H9 (cell line): ENCODE measurements around the gene RAPGEF3. TPM values are rescaled to one million over a fixed set of nuclear protein-coding genes. Genes with fewer than 3 reads are reported as not detected.

Source experiments
- DNase-seq: peaks from one replicate; pipeline ENCODE4 v3.0.0-alpha.2; 2017
- H2AFZ ChIP-seq: one replicate; pipeline ENCODE4 v1.6.1; 2013; ENCODE audit warnings: mild to moderate bottlenecking, low read length, control low read depth, moderate library complexity
- H2AK5ac ChIP-seq: 2 replicates; pipeline ENCODE4 v1.6.1; 2013; ENCODE audit warnings: low read length, control low read depth, mixed read lengths; ENCODE audit not compliant: insufficient read length
- H2BK120ac ChIP-seq: one replicate; pipeline ENCODE4 v1.6.1; 2013; ENCODE audit warnings: low read depth, mild to moderate bottlenecking, low read length, control low read depth, inconsistent platforms; ENCODE audit not compliant: poor library complexity, severe bottlenecking
- H2BK12ac ChIP-seq: 2 replicates; pipeline ENCODE4 v1.6.1; 2013; ENCODE audit warnings: low read length, control low read depth, mixed read lengths, low read depth; ENCODE audit not compliant: insufficient read length
- H2BK15ac ChIP-seq: 2 replicates; pipeline ENCODE4 v1.6.1; 2013; ENCODE audit warnings: low read depth, low read length, control low read depth
- H2BK20ac ChIP-seq: one replicate; pipeline ENCODE4 v1.6.1; 2013; ENCODE audit warnings: low read depth, mild to moderate bottlenecking, low read length, control low read depth, inconsistent platforms; ENCODE audit not compliant: poor library complexity, severe bottlenecking
- H2BK5ac ChIP-seq: 2 replicates; pipeline ENCODE4 v1.6.1; 2013; ENCODE audit warnings: low read length, control low read depth, mixed read lengths; ENCODE audit not compliant: insufficient read length
- H3K14ac ChIP-seq: 2 replicates; pipeline ENCODE4 v1.6.1; 2013; ENCODE audit warnings: low read length, control low read depth; ENCODE audit not compliant: insufficient read depth
- H3K18ac ChIP-seq: 2 replicates; pipeline ENCODE4 v1.6.1; 2013; ENCODE audit warnings: low read depth, mild to moderate bottlenecking, mixed read lengths, low read length, control low read depth; ENCODE audit not compliant: insufficient read length
- H3K23ac ChIP-seq: 2 replicates; pipeline ENCODE4 v1.6.1; 2013; ENCODE audit warnings: low read length, control low read depth, mixed read lengths, low read depth; ENCODE audit not compliant: insufficient read length
- H3K23me2 ChIP-seq: 2 replicates; pipeline ENCODE4 v1.6.1; 2013; ENCODE audit warnings: low read depth, mild to moderate bottlenecking, mixed read lengths, low read length, control low read depth; ENCODE audit not compliant: insufficient read length, poor library complexity, severe bottlenecking
- H3K27ac ChIP-seq: 2 replicates; pipeline ENCODE4 v1.5.1; 2013; ENCODE audit warnings: low read length, control low read depth, mixed read lengths, low read depth; ENCODE audit not compliant: insufficient read length
- H3K27me3 ChIP-seq: 2 replicates; pipeline ENCODE4 v1.6.1; 2013; ENCODE audit warnings: low read length, control low read depth, inconsistent platforms; ENCODE audit not compliant: insufficient read depth
- H3K4ac ChIP-seq: 2 replicates; pipeline ENCODE4 v1.6.1; 2013; ENCODE audit warnings: low read depth, mild to moderate bottlenecking, control low read depth, inconsistent platforms, low read length, moderate library complexity
- H3K4me1 ChIP-seq: 2 replicates; pipeline ENCODE4 v1.6.1; 2013; ENCODE audit warnings: low read length, control low read depth, inconsistent platforms; ENCODE audit not compliant: insufficient read depth
- H3K4me2 ChIP-seq: 2 replicates; pipeline ENCODE4 v1.6.1; 2013; ENCODE audit warnings: low read length, control low read depth, mixed read lengths; ENCODE audit not compliant: insufficient read length, insufficient read depth
- H3K56ac ChIP-seq: 2 replicates; pipeline ENCODE4 v1.6.1; 2013; ENCODE audit warnings: low read depth, mild to moderate bottlenecking, mixed read lengths, low read length, control low read depth; ENCODE audit not compliant: insufficient read length
- H3K79me1 ChIP-seq: 2 replicates; pipeline ENCODE4 v1.6.1; 2013; ENCODE audit warnings: low read depth, mild to moderate bottlenecking, moderate library complexity, low read length, control low read depth, inconsistent platforms; ENCODE audit not compliant: insufficient read depth, poor library complexity, severe bottlenecking
- H3K79me2 ChIP-seq: 2 replicates; pipeline ENCODE4 v1.6.1; 2013; ENCODE audit warnings: low read length, control low read depth, inconsistent platforms; ENCODE audit not compliant: insufficient read depth
- H3K9ac ChIP-seq: 2 replicates; pipeline ENCODE4 v1.6.1; 2013; ENCODE audit warnings: low read length, control low read depth, mixed read lengths; ENCODE audit not compliant: insufficient read length; ENCODE audit errors: extremely low read depth
- H3K9me3 ChIP-seq: one replicate; pipeline ENCODE4 v1.6.1; 2013; ENCODE audit warnings: low read depth, low read length, inconsistent platforms; ENCODE audit not compliant: control insufficient read depth
- H3T11ph ChIP-seq: one replicate; pipeline ENCODE4 v1.6.1; 2013; ENCODE audit warnings: mild to moderate bottlenecking, low read length, control low read depth, inconsistent platforms
- H4K20me1 ChIP-seq: one replicate; pipeline ENCODE4 v1.6.1; 2013; ENCODE audit not compliant: control insufficient read depth, insufficient read length, insufficient read depth
- H4K5ac ChIP-seq: 2 replicates; pipeline ENCODE4 v1.6.1; 2013; ENCODE audit warnings: low read depth, mild to moderate bottlenecking, mixed read lengths, low read length, control low read depth; ENCODE audit not compliant: insufficient read length
- H4K8ac ChIP-seq: replicated peaks from 2 replicates; pipeline ENCODE4 v1.6.1; 2013; ENCODE audit warnings: low read length, control low read depth, mixed read lengths, low read depth; ENCODE audit not compliant: insufficient read length
- H4K91ac ChIP-seq: 2 replicates; pipeline ENCODE4 v1.6.1; 2013; ENCODE audit warnings: low read depth, mild to moderate bottlenecking, moderate library complexity, mixed read lengths, low read length, control low read depth; ENCODE audit not compliant: insufficient read length
- H3K27ac Mint-ChIP-seq, 3 experiments: 2 replicates in 2 of 3; 3 replicates in 1 of 3; pipeline ENCODE4 v1.8.0; 2020 to 2021; ENCODE audit warnings: mixed read lengths in 3 of 3, mild to moderate bottlenecking in 1 of 3, moderate library complexity in 1 of 3
- H3K27me3 Mint-ChIP-seq: 2 replicates; pipeline ENCODE4 v1.8.0; 2021; ENCODE audit warnings: low read depth, mild to moderate bottlenecking, moderate library complexity, mixed read lengths
- H3K36me3 Mint-ChIP-seq, 3 experiments: 2 replicates in 2 of 3; 3 replicates in 1 of 3; pipeline ENCODE4 v1.8.0; 2020 to 2021; ENCODE audit warnings: low read depth in 3 of 3, mixed read lengths in 3 of 3; ENCODE audit not compliant: insufficient read depth in 1 of 3
- H3K4me1 Mint-ChIP-seq, 2 experiments: 2 replicates each; pipeline ENCODE4 v1.8.0; 2020; ENCODE audit warnings: mixed read lengths in 2 of 2
- H3K4me3 Mint-ChIP-seq, 2 experiments: 2 replicates in 1 of 2; 3 replicates in 1 of 2; pipeline ENCODE4 v1.8.0; 2020 to 2021; ENCODE audit warnings: mild to moderate bottlenecking in 2 of 2, mixed read lengths in 2 of 2, moderate library complexity in 1 of 2
- H3K9me3 Mint-ChIP-seq, 2 experiments: 2 replicates in 1 of 2; 3 replicates in 1 of 2; pipeline ENCODE4 v1.8.0; 2020; ENCODE audit warnings: mild to moderate bottlenecking in 2 of 2, mixed read lengths in 2 of 2, moderate library complexity in 1 of 2
- WGBS: extraction: QIAGEN DNeasy Blood & Tissue Kit; methylation state at CpG from one replicate; pipeline ENCODE4 v1.1.7; 2013; ENCODE audit warnings: missing lambda C conversion rate, low lambda C conversion rate, mixed read lengths; ENCODE audit not compliant: insufficient read length; ENCODE audit errors: extremely low coverage; 5-methylcytosine and 5-hydroxymethylcytosine counted together
- total RNA-seq: library from RNA; stranded (reverse); gene quantifications from 2 replicates; pipeline ENCODE4 v1.2.1, GENCODE V29; 2021
- TF ChIP-seq, protein P1 (sequence below): fragments of 200-600 bp; sonication (generic); conservative IDR thresholded peaks from 3 replicates; pipeline ENCODE4 v1.8.0; 2021; ENCODE audit warnings: antibody characterized with exemption, mild to moderate bottlenecking

The RAPGEF3 gene
- total RNA-seq, 1 experiment from 2014 or later = 7.4 TPM

DNA sequence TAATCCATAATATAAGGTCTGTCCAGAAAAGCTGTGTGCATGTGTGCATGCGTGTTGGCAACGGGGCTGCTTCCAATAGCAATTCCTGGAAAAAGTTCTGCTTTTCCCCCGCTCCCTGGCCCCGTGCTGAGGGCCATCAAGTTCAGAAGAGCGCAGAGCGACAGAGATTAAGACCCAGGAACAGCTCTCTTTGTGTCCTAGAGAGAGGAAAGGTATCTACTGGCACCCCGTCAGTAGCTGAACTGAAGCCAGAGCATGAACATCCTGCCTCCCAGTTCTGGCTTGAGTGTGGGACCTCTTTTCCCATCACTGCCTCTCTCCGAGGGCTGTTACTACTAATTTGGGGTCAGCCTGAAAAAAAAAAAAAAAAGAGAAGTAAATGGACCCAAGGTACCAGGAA, 45.5 kb upstream of the RAPGEF3 start:
- Histone ChIP-seq H2BK15ac (no peak overlapping the region), H4K91ac (no peak overlapping the region), H3K4ac (no peak overlapping the region), H3T11ph (no peak overlapping the region), H3K4me2 (no peak overlapping the region), H2AK5ac (no peak overlapping the region), H2BK120ac (no peak overlapping the region), H3K27ac (no peak overlapping the region), H3K79me1 (peaks cover 6% of the 10 kb centered on the region), H3K18ac (no peak overlapping the region), H4K20me1 (no peaks in the 10 kb centered on the region), H3K27me3 (no peaks in the 10 kb centered on the region), H2BK20ac (no peak overlapping the region), H2AFZ (no peak overlapping the region), H3K4me1 (peaks cover 5% of the 10 kb centered on the region; the same call in 1 of the 2 replicates), H2BK12ac (no peak overlapping the region), H3K9ac (no peak overlapping the region), H3K23me2 (no peaks in the 10 kb centered on the region), H3K23ac (no peak overlapping the region), H3K79me2 (peaks cover 14% of the 10 kb centered on the region; the same call in 1 of the 2 replicates), H2BK5ac (no peak overlapping the region), H3K56ac (no peak overlapping the region), H3K14ac (no peak overlapping the region), H3K9me3 (no peaks in the 10 kb centered on the region), H4K8ac (no peak overlapping the region), H4K5ac (no peak overlapping the region)
- Mint-ChIP-seq H3K27ac (no peak overlapping the region; a peak in 1 of 7 replicates), H3K4me3 (no peak overlapping the region), H3K27me3 (no peaks in the 10 kb centered on the region; the same call in 1 of the 2 replicates), H3K9me3 (no peaks in the 10 kb centered on the region), H3K4me1 (peaks cover 51 to 58% of the 10 kb centered on the region in 2 experiments), H3K36me3 (peaks cover 2 to 21% (median 17%) of the 10 kb centered on the region in 3 experiments; a peak in 6 of 7 replicates)
- no CpG with 5 or more reads among the region's 8 CpGs for WGBS
- TF ChIP-seq, protein P1, sequence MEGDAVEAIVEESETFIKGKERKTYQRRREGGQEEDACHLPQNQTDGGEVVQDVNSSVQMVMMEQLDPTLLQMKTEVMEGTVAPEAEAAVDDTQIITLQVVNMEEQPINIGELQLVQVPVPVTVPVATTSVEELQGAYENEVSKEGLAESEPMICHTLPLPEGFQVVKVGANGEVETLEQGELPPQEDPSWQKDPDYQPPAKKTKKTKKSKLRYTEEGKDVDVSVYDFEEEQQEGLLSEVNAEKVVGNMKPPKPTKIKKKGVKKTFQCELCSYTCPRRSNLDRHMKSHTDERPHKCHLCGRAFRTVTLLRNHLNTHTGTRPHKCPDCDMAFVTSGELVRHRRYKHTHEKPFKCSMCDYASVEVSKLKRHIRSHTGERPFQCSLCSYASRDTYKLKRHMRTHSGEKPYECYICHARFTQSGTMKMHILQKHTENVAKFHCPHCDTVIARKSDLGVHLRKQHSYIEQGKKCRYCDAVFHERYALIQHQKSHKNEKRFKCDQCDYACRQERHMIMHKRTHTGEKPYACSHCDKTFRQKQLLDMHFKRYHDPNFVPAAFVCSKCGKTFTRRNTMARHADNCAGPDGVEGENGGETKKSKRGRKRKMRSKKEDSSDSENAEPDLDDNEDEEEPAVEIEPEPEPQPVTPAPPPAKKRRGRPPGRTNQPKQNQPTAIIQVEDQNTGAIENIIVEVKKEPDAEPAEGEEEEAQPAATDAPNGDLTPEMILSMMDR = no peak
- DNase-seq = no peak
